ENCODE measurements around the gene YTHDF2.

YTHDF2 gene

GRCh38 chr1:28803662-28804061 is 66.9 kb downstream of the YTHDF2 start:
- no peak for DNase-seq

- DNase-seq = no peak
Observed at GRCh38 chr1:28804071-28804470, 67.3 kb downstream of the YTHDF2 start.

- no peak for DNase-seq
Observed at GRCh38 chr1:28807046-28807445, 70.3 kb downstream of the YTHDF2 start.

- DNase-seq = no peak
Observed at GRCh38 chr1:28807986-28808385, 71.2 kb downstream of the YTHDF2 start.

- DNase-seq = no peak
Observed at GRCh38 chr1:28811369-28811765, 74.6 kb downstream of the YTHDF2 start.

- DNase-seq = peak; percentile 10
Observed at GRCh38 chr1:28811766-28812668, 75.3 kb downstream of the YTHDF2 start, which contains the start of gene OPRD1. Gene OPRD1, plus strand, starts transcription at chr1:28812170. Its CDS starts 214 bp downstream, at chr1:28812384.

GRCh38 chr1:28812669-28813468 is 76.1 kb downstream of the YTHDF2 start:
- peak; percentile 78 for DNase-seq

- DNase-seq = no peak
Observed at GRCh38 chr1:28813931-28814465, 77.3 kb downstream of the YTHDF2 start.

- no peak for DNase-seq
Observed at GRCh38 chr1:28815533-28816185, 78.9 kb downstream of the YTHDF2 start.

- no peak for DNase-seq
Observed at GRCh38 chr1:28817133-28817532, 80.4 kb downstream of the YTHDF2 start.

GRCh38 chr1:28819020-28819419 is 82.3 kb downstream of the YTHDF2 start:
- no peak for DNase-seq
